ENCODE data around the gene TNRC18. TPM values are rescaled to one million over a fixed set of nuclear protein-coding genes. Genes with fewer than 3 reads are reported as not detected.

Gene TNRC18
- total and polyA plus RNA-seq, 2 of the 8 experiments (the other 6 are each of a cell fraction or from before 2014, with no cell fraction given) = 1.7 to 8.6 TPM

DNA sequence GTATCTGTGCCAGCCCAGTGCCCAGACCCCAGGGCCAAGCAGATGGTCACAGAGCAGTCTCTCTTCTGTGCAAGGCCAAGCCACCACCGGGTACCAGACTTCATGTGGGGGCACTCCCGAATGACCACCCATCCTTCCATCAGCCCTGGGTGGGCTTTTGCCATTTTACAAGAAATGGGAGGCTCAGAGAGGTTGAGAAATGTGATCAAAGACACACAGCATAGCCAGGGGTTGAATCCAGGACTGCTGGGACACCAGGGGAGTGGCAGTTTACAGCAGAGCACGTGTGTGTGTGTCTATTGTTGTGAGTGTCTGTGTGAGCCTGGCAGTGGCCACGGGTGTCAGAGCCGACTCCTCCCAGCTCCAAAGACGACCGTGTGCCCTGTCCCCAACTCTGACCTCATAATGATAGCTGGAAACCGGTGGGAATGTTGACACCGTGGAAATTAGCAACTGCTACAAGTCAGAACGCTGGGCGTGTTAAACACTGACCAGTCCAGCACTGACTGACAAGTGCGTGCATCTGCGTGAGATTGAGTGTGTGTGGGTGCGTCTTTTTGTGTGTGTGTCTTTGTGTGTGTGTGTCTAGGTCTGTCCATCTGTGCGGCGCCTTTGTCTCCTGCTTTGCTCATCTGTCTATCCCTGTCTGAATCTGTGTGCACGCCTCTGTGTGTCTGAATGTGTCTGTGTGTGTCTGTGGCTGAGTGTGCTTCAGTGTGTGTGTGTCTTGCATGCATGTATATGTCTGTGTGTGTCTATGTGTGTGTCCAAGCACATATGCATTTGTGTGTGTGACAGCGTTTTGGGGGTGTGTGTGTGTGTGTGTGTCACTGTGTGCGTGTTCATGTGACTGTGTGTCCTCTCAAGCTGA is 158.1 kb downstream of the TNRC18 start (continued):
- TF ChIP-seq, protein P1, sequence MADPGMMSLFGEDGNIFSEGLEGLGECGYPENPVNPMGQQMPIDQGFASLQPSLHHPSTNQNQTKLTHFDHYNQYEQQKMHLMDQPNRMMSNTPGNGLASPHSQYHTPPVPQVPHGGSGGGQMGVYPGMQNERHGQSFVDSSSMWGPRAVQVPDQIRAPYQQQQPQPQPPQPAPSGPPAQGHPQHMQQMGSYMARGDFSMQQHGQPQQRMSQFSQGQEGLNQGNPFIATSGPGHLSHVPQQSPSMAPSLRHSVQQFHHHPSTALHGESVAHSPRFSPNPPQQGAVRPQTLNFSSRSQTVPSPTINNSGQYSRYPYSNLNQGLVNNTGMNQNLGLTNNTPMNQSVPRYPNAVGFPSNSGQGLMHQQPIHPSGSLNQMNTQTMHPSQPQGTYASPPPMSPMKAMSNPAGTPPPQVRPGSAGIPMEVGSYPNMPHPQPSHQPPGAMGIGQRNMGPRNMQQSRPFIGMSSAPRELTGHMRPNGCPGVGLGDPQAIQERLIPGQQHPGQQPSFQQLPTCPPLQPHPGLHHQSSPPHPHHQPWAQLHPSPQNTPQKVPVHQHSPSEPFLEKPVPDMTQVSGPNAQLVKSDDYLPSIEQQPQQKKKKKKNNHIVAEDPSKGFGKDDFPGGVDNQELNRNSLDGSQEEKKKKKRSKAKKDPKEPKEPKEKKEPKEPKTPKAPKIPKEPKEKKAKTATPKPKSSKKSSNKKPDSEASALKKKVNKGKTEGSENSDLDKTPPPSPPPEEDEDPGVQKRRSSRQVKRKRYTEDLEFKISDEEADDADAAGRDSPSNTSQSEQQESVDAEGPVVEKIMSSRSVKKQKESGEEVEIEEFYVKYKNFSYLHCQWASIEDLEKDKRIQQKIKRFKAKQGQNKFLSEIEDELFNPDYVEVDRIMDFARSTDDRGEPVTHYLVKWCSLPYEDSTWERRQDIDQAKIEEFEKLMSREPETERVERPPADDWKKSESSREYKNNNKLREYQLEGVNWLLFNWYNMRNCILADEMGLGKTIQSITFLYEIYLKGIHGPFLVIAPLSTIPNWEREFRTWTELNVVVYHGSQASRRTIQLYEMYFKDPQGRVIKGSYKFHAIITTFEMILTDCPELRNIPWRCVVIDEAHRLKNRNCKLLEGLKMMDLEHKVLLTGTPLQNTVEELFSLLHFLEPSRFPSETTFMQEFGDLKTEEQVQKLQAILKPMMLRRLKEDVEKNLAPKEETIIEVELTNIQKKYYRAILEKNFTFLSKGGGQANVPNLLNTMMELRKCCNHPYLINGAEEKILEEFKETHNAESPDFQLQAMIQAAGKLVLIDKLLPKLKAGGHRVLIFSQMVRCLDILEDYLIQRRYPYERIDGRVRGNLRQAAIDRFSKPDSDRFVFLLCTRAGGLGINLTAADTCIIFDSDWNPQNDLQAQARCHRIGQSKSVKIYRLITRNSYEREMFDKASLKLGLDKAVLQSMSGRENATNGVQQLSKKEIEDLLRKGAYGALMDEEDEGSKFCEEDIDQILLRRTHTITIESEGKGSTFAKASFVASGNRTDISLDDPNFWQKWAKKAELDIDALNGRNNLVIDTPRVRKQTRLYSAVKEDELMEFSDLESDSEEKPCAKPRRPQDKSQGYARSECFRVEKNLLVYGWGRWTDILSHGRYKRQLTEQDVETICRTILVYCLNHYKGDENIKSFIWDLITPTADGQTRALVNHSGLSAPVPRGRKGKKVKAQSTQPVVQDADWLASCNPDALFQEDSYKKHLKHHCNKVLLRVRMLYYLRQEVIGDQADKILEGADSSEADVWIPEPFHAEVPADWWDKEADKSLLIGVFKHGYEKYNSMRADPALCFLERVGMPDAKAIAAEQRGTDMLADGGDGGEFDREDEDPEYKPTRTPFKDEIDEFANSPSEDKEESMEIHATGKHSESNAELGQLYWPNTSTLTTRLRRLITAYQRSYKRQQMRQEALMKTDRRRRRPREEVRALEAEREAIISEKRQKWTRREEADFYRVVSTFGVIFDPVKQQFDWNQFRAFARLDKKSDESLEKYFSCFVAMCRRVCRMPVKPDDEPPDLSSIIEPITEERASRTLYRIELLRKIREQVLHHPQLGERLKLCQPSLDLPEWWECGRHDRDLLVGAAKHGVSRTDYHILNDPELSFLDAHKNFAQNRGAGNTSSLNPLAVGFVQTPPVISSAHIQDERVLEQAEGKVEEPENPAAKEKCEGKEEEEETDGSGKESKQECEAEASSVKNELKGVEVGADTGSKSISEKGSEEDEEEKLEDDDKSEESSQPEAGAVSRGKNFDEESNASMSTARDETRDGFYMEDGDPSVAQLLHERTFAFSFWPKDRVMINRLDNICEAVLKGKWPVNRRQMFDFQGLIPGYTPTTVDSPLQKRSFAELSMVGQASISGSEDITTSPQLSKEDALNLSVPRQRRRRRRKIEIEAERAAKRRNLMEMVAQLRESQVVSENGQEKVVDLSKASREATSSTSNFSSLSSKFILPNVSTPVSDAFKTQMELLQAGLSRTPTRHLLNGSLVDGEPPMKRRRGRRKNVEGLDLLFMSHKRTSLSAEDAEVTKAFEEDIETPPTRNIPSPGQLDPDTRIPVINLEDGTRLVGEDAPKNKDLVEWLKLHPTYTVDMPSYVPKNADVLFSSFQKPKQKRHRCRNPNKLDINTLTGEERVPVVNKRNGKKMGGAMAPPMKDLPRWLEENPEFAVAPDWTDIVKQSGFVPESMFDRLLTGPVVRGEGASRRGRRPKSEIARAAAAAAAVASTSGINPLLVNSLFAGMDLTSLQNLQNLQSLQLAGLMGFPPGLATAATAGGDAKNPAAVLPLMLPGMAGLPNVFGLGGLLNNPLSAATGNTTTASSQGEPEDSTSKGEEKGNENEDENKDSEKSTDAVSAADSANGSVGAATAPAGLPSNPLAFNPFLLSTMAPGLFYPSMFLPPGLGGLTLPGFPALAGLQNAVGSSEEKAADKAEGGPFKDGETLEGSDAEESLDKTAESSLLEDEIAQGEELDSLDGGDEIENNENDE (IDR thresholded peaks at IDR 0.05; ENCODE audit: insufficient replicate concordance, low read length) = no peak
